ENCODE measurements around the gene EFCC1.
"Not testable (repeated sequence)": the region's sequence is repeated elsewhere in the genome, so short reads cannot be mapped to it uniquely, and the experiment has no call there.

The EFCC1 gene

GRCh38 chr3:129077222-129077621 is 76.1 kb downstream of the EFCC1 start:
- DNase-seq (ENCODE audit: low read depth in 3 of 3), result no peak

GRCh38 chr3:129078510-129078909 is 77.4 kb downstream of the EFCC1 start:
- DNase-seq (ENCODE audit: low read depth in 3 of 3), result no peak

DNA sequence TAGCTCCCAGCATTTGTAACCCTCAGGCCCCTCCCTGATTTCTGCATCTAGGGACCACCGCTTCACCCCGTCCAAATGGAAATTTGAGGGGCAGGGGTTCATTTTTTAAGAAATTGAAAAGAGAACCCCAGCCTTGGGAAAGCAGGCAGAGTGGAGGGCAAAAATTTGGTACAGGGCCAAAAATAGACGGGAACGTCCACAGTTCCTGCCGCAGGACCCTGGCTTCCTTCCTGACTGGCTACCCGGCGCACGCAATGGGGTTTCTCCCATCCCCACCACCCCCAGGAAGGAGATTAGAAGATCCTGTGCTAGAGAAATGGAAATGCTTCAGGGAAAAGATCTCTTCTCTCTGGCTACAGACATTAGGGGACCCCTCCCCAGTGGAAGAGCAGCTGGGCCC is 80.4 kb downstream of the EFCC1 start:
- no peak for DNase-seq (ENCODE audit: low read depth in 3 of 3)

DNA sequence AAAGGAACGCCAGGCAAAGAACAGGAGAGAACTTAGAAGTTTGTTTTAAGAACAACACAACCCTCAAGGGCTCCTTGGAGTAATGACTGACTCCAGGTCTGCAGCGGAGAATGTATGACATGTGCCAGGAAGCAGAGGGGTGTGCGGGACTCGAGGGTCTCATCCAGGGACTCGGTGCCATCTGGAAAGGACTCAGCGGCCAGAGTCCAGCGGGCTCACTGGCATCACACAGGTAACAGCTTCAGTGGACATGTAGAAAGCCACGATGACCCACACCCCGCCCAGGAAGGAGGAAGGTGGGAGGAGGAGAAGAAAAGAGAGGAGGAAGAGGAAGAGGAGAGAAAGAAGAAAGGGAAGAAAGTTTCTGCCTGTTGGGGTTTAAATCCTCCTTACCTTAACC is 80.9 kb downstream of the EFCC1 start:
- DNase-seq (ENCODE audit: low read depth in 3 of 3), result no peak

DNA sequence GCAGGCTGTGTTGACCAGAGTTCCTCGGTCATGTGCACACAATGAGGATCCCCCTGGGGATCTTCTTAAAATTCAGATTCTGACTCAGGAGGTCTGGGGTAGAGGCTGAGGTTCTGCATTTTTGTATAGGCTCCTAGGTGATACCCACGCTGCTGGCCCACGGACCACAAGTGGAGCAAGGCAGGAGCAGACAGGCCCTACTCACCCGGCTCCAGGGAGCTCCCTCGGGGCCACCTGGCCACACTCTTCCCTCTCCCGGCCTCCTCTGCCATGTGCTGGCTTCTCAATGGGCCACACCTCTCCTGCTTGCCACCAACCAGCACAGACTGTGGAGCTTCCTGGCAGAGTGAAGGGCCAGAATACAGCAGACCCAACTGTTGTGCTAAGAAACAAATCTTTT is 83.4 kb downstream of the EFCC1 start:
- DNase-seq (ENCODE audit: low read depth in 3 of 3), result no peak

DNA sequence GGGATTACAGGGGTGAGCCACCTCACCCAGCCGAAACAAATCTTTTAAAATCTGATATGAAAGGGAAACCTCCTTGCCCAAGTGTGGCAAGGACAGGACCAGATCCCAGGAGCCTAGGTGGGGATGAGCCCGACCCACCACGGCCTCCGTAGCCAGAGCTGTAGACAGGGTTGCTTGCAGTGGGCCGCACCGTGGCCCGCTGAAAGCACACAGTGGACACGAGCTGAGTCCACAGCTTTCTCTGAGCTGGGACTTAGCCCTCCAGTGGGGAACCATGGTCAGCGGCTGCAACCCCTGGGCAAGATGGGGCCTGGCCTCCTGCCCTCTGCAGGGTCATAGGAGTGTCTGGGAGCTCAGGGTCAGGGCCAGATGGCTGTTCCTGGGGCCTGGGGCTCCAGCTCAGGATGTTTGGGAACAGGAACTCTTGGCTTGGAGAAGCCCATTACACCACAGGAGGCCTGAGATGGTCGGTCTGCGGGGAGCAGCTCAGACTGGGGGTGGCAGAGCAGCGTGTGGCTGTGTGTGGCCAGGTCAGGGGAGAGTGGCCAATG is 84.1 kb downstream of the EFCC1 start:
- no peak for DNase-seq (ENCODE audit: low read depth in 3 of 3)

DNA sequence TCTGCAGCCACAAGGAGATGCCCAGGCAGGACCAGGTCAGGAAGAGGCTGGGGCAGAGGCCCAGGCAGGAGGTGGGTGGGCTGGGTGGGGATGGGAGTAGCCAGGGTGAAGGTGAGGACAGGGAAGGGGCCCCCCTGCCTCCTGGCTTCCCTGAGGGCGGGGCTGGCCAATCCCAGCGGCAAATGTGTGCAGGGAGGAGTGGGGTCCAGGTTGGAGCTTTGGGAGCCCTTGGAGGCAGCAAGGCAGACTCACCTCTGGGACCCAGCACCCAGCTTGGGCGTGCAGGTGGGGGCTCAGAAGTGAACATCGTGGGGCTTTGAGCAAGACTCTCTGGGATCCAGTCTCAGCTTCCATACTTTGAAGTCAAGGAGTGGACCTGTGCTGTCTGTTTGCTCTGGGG is 84.7 kb downstream of the EFCC1 start:
- no peak for DNase-seq (ENCODE audit: low read depth in 3 of 3)

GRCh38 chr3:129087138-129087702 is 86.1 kb downstream of the EFCC1 start:
- no peak for DNase-seq (ENCODE audit: low read depth in 3 of 3)

GRCh38 chr3:129087904-129088303 is 86.8 kb downstream of the EFCC1 start:
- DNase-seq (ENCODE audit: low read depth in 3 of 3), result not testable (repeated sequence)

GRCh38 chr3:129088312-129088711 is 87.2 kb downstream of the EFCC1 start:
- DNase-seq (ENCODE audit: low read depth in 3 of 3), result not testable (repeated sequence)

Data from stimulated activated CD4-positive, alpha-beta T cell treated with anti-CD3 and anti-CD28 coated beads, TNF-alpha, amount 100 ng/mL, for 4 hours (primary cell).